Measurements from ENCODE around the gene IGHMBP2.

The IGHMBP2 gene

GRCh38 chr11:68928136-68928880 lies 24.6 kb downstream of the IGHMBP2 start:
- no peak for DNase-seq (ENCODE audit: low read depth)

DNA sequence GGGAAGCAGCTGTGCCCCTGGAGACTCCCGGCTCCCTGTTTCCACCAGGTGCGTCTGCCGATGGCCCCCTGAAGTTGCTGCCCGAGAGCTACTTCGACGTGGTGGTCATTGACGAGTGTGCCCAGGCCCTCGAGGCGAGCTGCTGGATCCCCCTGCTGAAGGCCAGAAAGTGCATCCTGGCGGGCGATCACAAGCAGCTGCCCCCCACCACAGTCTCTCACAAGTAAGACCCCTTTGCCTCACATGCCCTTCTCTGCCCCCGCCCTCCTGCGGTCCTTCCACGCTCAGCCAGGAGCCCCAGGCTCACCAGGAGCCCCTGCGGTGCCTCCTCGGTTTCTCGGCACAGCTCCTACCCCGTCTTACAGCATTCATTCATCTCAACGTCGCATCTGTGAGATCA lies 25.4 kb downstream of the IGHMBP2 start:
- DNase-seq (ENCODE audit: low read depth) = no peak

DNA sequence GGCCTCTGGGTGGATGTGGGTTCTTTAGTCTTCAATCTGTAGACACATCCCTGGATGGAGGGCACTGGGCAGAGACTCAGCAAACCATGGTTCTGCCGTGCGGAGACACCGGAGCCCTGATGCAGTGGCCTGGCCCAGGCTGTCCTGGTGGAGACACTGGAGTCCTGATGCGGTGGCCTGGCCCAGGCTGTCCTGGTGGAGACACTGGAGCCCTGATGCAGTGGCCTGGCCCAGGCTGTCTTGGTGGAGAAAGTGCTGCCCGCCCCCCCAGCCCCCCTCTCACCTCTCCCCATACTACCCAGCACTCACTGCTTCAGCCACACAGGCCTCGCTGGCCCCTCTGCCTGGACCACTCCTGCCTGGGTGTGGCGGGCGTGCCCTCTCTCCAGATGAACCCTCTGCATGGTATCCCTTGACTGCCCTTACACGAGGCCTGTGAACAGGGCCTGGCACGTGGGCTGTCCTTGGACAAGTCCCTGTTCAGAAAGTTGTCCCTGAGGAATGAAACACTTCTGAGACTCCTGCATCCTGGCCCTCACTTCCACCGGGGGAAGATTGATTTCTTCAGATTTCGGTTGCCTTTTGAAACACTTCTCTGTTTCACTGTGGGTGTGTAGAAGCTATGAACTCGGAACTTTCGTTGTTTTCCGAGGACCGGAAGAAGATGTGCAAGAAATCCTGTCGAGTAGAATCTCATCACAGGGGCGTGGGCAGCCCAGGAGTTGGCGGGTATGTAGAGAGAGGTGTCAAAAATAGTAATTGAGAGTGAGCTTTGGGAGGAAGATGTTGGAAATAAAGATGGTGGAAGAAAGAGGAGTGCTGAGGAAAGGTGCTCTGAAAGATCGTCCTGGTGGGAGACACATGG lies 26.2 kb downstream of the IGHMBP2 start:
- DNase-seq (ENCODE audit: low read depth) = no peak

DNA sequence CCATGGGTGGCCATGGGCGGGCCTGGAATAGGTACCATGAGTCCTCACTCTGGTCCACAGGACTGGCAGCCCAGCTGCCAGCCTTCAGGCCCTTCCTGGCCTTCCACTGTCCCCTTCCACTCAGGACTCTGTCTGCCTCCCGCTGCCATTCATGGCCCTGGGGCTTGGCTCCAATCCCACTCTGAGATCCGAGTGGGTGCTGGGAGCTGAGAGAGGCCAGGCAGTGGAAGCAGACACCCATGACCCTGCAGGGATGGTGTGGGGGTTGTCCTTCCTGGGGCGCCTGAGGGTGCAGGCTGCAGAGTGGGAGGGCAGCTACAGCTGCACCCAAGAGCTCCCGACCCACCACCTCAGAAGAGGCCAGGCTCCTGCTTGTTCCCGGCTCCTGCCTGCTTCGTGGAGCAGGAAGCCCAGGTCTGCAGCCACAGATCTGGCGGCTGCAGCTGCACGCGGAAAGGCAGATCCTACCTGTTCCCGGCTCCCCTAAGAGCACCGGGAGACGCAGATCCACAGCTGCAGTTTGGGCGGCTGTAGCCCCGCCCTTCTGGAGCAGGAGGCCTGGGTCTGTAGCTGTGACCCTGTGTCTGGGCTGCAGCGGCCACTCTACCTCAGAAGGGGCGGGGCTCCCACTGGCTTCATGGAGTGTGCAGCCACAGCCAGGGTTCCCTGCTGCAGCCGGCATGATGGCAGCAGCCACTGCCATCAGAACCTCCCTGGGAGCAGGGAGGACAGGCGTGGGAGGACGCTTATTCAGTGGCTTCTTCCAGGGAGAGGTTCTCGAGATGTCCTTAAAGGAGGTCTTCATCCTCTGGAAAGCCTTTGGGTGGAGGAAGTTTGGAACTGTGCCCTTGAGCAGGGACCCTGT lies 27.5 kb downstream of the IGHMBP2 start:
- DNase-seq (ENCODE audit: low read depth) = no peak

DNA sequence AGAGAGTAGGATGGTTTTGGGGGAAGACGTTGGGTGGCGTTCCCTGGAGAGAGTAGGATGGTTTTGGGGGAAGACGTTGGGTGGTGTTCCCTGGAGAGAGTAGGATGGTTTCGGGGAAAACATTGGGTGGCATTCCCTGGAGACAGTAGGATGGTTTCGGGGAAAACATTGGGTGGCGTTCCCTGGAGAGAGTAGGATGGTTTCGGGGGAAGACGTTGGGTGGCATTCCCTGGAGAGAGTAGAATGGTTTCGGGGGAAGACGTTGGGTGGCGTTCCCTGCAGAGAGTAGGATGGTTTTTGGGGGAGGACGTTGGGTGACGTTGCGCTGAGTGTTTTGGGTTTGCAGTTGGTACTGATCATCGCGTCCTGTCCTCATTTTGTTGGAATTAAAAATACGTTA lies 28.2 kb downstream of the IGHMBP2 start:
- DNase-seq (ENCODE audit: low read depth) = no peak

GRCh38 chr11:68932358-68932757 lies 28.7 kb downstream of the IGHMBP2 start:
- no peak for DNase-seq (ENCODE audit: low read depth)

GRCh38 chr11:68932933-68933577 lies 29.4 kb downstream of the IGHMBP2 start:
- no peak for DNase-seq (ENCODE audit: low read depth)

GRCh38 chr11:68933605-68934320 lies 30.1 kb downstream of the IGHMBP2 start:
- no peak for DNase-seq (ENCODE audit: low read depth)

DNA sequence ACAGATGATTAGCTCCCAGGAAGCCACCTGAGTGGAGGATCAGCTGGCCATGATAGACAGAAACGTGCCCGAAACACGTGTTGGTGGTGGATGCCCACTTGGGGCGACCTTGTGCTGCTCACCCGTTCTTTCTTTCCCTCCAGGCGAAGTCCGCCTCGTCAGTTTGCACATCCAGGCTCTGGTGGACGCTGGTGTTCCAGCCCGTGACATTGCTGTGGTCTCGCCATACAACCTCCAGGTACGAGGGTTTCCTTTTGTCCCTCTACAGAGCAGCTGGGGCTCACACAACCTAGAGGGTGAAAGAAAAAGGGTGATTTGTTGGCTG lies 30.6 kb downstream of the IGHMBP2 start:
- no peak for DNase-seq (ENCODE audit: low read depth)

DNA sequence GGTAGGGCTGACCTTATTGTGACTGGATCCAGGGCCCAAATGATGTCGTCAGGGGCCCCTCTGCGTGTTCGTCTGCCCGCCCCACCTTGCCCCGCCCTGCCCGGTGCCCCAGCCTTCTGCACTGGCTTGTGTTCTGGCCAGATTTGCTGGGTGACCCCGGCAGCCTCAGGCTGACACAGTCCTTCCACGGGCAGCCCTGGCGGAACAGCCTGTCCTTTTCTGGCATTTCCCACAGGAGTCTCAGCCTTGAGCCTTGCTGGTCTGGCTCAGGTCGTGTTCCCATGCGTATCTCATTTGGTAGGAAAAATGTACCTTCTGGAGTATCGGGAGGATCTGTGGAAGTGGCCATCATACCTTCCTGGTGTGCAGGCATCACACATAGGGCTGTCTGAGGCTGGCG lies 31.0 kb downstream of the IGHMBP2 start:
- DNase-seq (ENCODE audit: low read depth) = no peak

GRCh38 chr11:68935066-68935465 lies 31.4 kb downstream of the IGHMBP2 start:
- no peak for DNase-seq (ENCODE audit: low read depth)

- DNase-seq (ENCODE audit: low read depth) = no peak
Observed at GRCh38 chr11:68935516-68936357, 32.0 kb downstream of the IGHMBP2 start.

- DNase-seq (ENCODE audit: low read depth) = no peak
Observed at GRCh38 chr11:68936358-68936636, 32.6 kb downstream of the IGHMBP2 start.

- no peak for DNase-seq (ENCODE audit: low read depth)
Observed at GRCh38 chr11:68936676-68937620, 33.3 kb downstream of the IGHMBP2 start.

GRCh38 chr11:68938088-68938487 lies 34.4 kb downstream of the IGHMBP2 start:
- DNase-seq (ENCODE audit: low read depth) = no peak

DNA sequence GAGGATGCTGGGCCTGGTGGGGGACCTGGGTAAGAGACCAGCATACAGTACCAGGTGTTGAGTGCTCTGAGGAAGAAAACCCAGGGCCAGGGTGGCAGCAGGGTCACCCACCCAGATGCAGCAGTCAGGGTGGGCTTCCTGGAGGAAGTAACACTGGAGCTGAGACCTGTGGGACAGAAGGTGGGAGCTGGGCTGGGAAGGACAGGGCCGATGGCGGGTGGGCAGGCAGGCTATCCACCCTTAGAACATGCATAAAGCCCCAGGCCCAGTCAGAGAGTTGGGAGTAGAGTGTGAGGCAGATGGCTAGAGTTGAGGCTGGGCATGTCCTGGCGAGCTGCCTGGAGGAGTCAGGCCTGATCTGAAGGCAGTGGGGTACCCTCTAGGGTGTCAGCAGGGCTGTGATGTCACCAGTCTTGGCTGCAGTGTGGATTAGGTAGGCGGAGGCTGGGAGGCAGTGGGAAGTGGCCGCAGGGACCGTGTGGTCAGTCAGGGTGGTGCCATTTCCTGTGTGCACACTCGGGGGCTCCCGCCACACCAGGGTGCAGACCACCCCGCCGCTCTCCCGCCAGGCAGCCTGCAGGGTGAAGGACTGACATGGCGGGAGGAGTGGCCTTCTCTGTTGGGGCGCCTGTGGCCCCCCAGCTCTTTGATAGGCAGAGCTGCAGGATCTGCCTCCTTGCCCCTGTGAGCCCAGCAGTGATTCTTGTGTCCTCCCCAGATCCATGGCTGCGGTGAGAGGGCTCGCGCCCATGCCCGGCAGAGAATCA lies 35.3 kb downstream of the IGHMBP2 start:
- no peak for DNase-seq (ENCODE audit: low read depth)

- no peak for DNase-seq (ENCODE audit: low read depth)
Observed at GRCh38 chr11:68939583-68940555, 36.2 kb downstream of the IGHMBP2 start.
